SK-N-DZ (cell line): ENCODE measurements around the gene IL17RC. TPM values are rescaled to one million over a fixed set of nuclear protein-coding genes. Genes with fewer than 3 reads are reported as not detected.
"Not testable (repeated sequence)": the region's sequence is repeated elsewhere in the genome, so short reads cannot be mapped to it uniquely, and the experiment has no call there.

Source experiments
- DNase-seq: peaks from one replicate; pipeline ENCODE4 v3.0.0-alpha.2; 2015; ENCODE audit warnings: low spot score
- polyA plus RNA-seq, 2 experiments: library from polyadenylated mRNA; depleted of rRNA; stranded (reverse); fragments of >200 nt; gene quantifications; 2 replicates each; pipeline ENCODE4 v1.2.3, GENCODE V29; 2014

Gene IL17RC
- 6.8 and 14.1 TPM in 2 replicates for polyA plus RNA-seq (2014; cell fraction: cytosol; rRNA removed)
- polyA plus RNA-seq (2014; cell fraction: nucleus; rRNA removed), result 16.6 and 18.1 TPM in 2 replicates

- DNase-seq, result peak; percentile 83
Measured at GRCh38 chr3:9916734-9917680, at the start of gene IL17RC. Gene IL17RC (plus strand): TSS chr3:9917098. CDS start chr3:9917316, 218 bp downstream.

GRCh38 chr3:9867106-9867505 is 49.8 kb upstream of the IL17RC start:
- DNase-seq, result no peak

- no peak for DNase-seq
Measured at GRCh38 chr3:9869955-9870354, 46.9 kb upstream of the IL17RC start.

GRCh38 chr3:9870978-9871377 is 45.9 kb upstream of the IL17RC start:
- no peak for DNase-seq

GRCh38 chr3:9872067-9872466 is 44.8 kb upstream of the IL17RC start:
- not testable (repeated sequence) for DNase-seq

GRCh38 chr3:9875448-9875847 is 41.5 kb upstream of the IL17RC start:
- DNase-seq, result no peak

GRCh38 chr3:9876255-9876654 is 40.6 kb upstream of the IL17RC start:
- not testable (repeated sequence) for DNase-seq

GRCh38 chr3:9876991-9877390 is 39.9 kb upstream of the IL17RC start:
- DNase-seq, result no peak

GRCh38 chr3:9878700-9879099 is 38.2 kb upstream of the IL17RC start:
- DNase-seq, result no peak

GRCh38 chr3:9879830-9880549 is 36.9 kb upstream of the IL17RC start, which contains the start of gene CIDEC:
Gene CIDEC (minus strand): TSS chr3:9880253. CDS start chr3:9878486, 1,767 bp downstream.
- DNase-seq, result no peak

GRCh38 chr3:9881441-9881840 is 35.5 kb upstream of the IL17RC start:
- no peak for DNase-seq

- no peak for DNase-seq
Measured at GRCh38 chr3:9883706-9884554, 33.0 kb upstream of the IL17RC start.

GRCh38 chr3:9884555-9885165 is 32.2 kb upstream of the IL17RC start:
- no peak for DNase-seq

- DNase-seq, result no peak
Measured at GRCh38 chr3:9886328-9886727, 30.6 kb upstream of the IL17RC start.

- no peak for DNase-seq
Measured at GRCh38 chr3:9887480-9887879, 29.4 kb upstream of the IL17RC start.

GRCh38 chr3:9888540-9888939 is 28.4 kb upstream of the IL17RC start:
- DNase-seq, result no peak

GRCh38 chr3:9889405-9889804 is 27.5 kb upstream of the IL17RC start:
- DNase-seq, result no peak

- DNase-seq, result peak; percentile 91
Measured at GRCh38 chr3:9890249-9891071, 26.4 kb upstream of the IL17RC start, which contains the start of gene JAGN1. Gene JAGN1 (plus strand): TSS chr3:9890610. CDS start chr3:9890723, 113 bp downstream.

- no peak for DNase-seq
Measured at GRCh38 chr3:9891072-9891622, 25.8 kb upstream of the IL17RC start.

- DNase-seq, result no peak
Measured at GRCh38 chr3:9893739-9894138, 23.2 kb upstream of the IL17RC start.
